Liver (tissue), 9 donors: ENCODE data around the gene CD247. TPM values are rescaled to one million over a fixed set of nuclear protein-coding genes. Genes with fewer than 3 reads are reported as not detected.

Source experiments
- DNase-seq: peaks from one replicate; pipeline ENCODE4 v3.0.0-alpha.2; 2017; ENCODE audit warnings: low spot score
- H3K27ac ChIP-seq, 2 donors: one replicate each; pipeline ENCODE4 v1.7.0; 2013; ENCODE audit warnings: inconsistent platforms in 2 of 2, low read length in 2 of 2, control low read depth in 1 of 2, low read depth in 1 of 2, mild to moderate bottlenecking in 1 of 2
- H3K27me3 ChIP-seq, 4 donors: one replicate each; pipeline versions ENCODE4 v1.6.1 to v1.7.0; 2013; ENCODE audit warnings: low read length in 3 of 4, inconsistent platforms in 1 of 4, mild to moderate bottlenecking in 1 of 4, moderate library complexity in 1 of 4; ENCODE audit not compliant: control insufficient read depth in 4 of 4, insufficient read depth in 4 of 4
- H3K36me3 ChIP-seq, 4 donors: one replicate each; pipeline versions ENCODE4 v1.6.1 to v1.7.0; 2013; ENCODE audit warnings: low read length in 3 of 4, mild to moderate bottlenecking in 3 of 4, low read depth in 1 of 4, moderate library complexity in 1 of 4; ENCODE audit not compliant: control insufficient read depth in 4 of 4, insufficient read depth in 3 of 4
- H3K4me1 ChIP-seq, 4 donors: one replicate each; pipeline versions ENCODE4 v1.6.1 to v1.7.0; 2013; ENCODE audit warnings: low read length in 3 of 4, mild to moderate bottlenecking in 3 of 4, moderate library complexity in 1 of 4; ENCODE audit not compliant: control insufficient read depth in 4 of 4, insufficient read depth in 4 of 4
- H3K4me3 ChIP-seq, 3 donors: one replicate each; pipeline versions ENCODE4 v1.6.1 to v1.7.0; 2013; ENCODE audit warnings: low read length in 3 of 3, control low read depth in 1 of 3, low read depth in 1 of 3, mild to moderate bottlenecking in 1 of 3
- H3K9ac ChIP-seq, 2 donors: one replicate each; pipeline ENCODE4 v1.7.0; 2013; ENCODE audit warnings: low read length in 2 of 2, mild to moderate bottlenecking in 2 of 2, moderate library complexity in 2 of 2, control low read depth in 1 of 2, low read depth in 1 of 2
- H3K9me3 ChIP-seq, 4 donors: one replicate each; pipeline versions ENCODE4 v1.6.1 to v1.7.0; 2013; ENCODE audit warnings: low read length in 3 of 4; ENCODE audit not compliant: control insufficient read depth in 4 of 4
- ATF3 ChIP-seq: IDR thresholded peaks from 2 replicates; pipeline ENCODE4 v1.6.1; 2016; ENCODE audit warnings: antibody characterized with exemption
- EGR1 ChIP-seq, 2 donors: IDR thresholded peaks; 2 replicates each; pipeline ENCODE4 v1.6.1; 2016 to 2018; ENCODE audit warnings: antibody characterized with exemption in 2 of 2, low read depth in 2 of 2
- FOXA1 ChIP-seq: IDR thresholded peaks from 2 replicates; pipeline ENCODE4 v1.6.1; 2016; ENCODE audit warnings: antibody characterized with exemption
- FOXA2 ChIP-seq: IDR thresholded peaks from 2 replicates; pipeline ENCODE4 v1.6.1; 2016; ENCODE audit warnings: antibody characterized with exemption
- GABPA ChIP-seq, 2 donors: IDR thresholded peaks in 1 of 2; conservative IDR thresholded peaks in 1 of 2; 2 replicates each; pipeline ENCODE4 v1.6.1; 2016; ENCODE audit warnings: antibody characterized with exemption in 2 of 2, mild to moderate bottlenecking in 1 of 2, moderate library complexity in 1 of 2
- RAD21 ChIP-seq, 2 donors: IDR thresholded peaks; 2 replicates each; pipeline ENCODE4 v1.6.1; 2016; ENCODE audit warnings: antibody characterized with exemption in 2 of 2, mild to moderate bottlenecking in 2 of 2
- REST ChIP-seq: IDR thresholded peaks from 2 replicates; pipeline ENCODE4 v1.6.1; 2016; ENCODE audit warnings: antibody characterized with exemption, mild to moderate bottlenecking
- RXRA ChIP-seq, 2 donors: IDR thresholded peaks; 2 replicates each; pipeline ENCODE4 v1.6.1; 2017 to 2018; ENCODE audit warnings: antibody characterized with exemption in 2 of 2, mild to moderate bottlenecking in 1 of 2
- SP1 ChIP-seq: IDR thresholded peaks from 2 replicates; pipeline ENCODE4 v1.6.1; 2018; ENCODE audit warnings: antibody characterized with exemption, mild to moderate bottlenecking
- YY1 ChIP-seq: IDR thresholded peaks from 2 replicates; pipeline ENCODE4 v1.6.1; 2016; ENCODE audit warnings: antibody characterized with exemption, mild to moderate bottlenecking
- WGBS: extraction: QIAGEN DNeasy Blood & Tissue Kit; methylation state at CpG from one replicate; pipeline ENCODE4 v1.1.7; 2013; 5-methylcytosine and 5-hydroxymethylcytosine counted together
- polyA plus RNA-seq, 2 donors: library from polyadenylated mRNA; stranded (reverse) in 1 of 2; unstranded in 1 of 2; fragments of 200-250 nt in 1 of 2; fragments of >200 nt in 1 of 2; fragmentation: Nextera tagmentation in 1 of 2; extraction: Ambion mirVana in 1 of 2; gene quantifications; one replicate each; pipeline versions ENCODE4 v1.2.1 to v1.2.3, GENCODE V29; 2013 to 2015
- total RNA-seq, 2 donors: library from RNA; depleted of rRNA; stranded (reverse); fragments of >200 nt; gene quantifications; one replicate each; pipeline ENCODE4 v1.2.3, GENCODE V29; 2014
- TF ChIP-seq, protein P1 (sequence below): fragments of 150-350 bp; IDR thresholded peaks from 2 replicates; pipeline ENCODE4 v1.5.1; 2017; ENCODE audit warnings: improper control_type of control experiment, low read depth, low read length; ENCODE audit not compliant: missing input control
- TF ChIP-seq, protein P2 (sequence below): IDR thresholded peaks from 2 replicates; pipeline ENCODE4 v1.6.1; 2016; ENCODE audit warnings: antibody characterized with exemption
- donor health status: healthy.
- donor health status: healthy.
- donor health status: healthy.
- donor health status: healthy.
- donor health status: healthy.

CD247 gene
- total and polyA plus RNA-seq, 4 donors = 0.61 to 2.2 (median 1.6) TPM

GRCh38 chr1:167443757-167444156 is 74.6 kb downstream of the CD247 start (continued):
- TF ChIP-seq REST (no peak), EGR1 (IDR thresholded peaks at IDR 0.05; ENCODE audit: low read depth in 2 of 2) (no peak), GABPA (IDR thresholded peaks at IDR 0.05 in 1 of 2, conservative IDR thresholded peaks at IDR 0.05 in 1 of 2) (no peak), RXRA (IDR thresholded peaks at IDR 0.05) (no peak), FOXA1 (no peak)
- TF ChIP-seq, protein P1, sequence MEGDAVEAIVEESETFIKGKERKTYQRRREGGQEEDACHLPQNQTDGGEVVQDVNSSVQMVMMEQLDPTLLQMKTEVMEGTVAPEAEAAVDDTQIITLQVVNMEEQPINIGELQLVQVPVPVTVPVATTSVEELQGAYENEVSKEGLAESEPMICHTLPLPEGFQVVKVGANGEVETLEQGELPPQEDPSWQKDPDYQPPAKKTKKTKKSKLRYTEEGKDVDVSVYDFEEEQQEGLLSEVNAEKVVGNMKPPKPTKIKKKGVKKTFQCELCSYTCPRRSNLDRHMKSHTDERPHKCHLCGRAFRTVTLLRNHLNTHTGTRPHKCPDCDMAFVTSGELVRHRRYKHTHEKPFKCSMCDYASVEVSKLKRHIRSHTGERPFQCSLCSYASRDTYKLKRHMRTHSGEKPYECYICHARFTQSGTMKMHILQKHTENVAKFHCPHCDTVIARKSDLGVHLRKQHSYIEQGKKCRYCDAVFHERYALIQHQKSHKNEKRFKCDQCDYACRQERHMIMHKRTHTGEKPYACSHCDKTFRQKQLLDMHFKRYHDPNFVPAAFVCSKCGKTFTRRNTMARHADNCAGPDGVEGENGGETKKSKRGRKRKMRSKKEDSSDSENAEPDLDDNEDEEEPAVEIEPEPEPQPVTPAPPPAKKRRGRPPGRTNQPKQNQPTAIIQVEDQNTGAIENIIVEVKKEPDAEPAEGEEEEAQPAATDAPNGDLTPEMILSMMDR = no peak

DNA sequence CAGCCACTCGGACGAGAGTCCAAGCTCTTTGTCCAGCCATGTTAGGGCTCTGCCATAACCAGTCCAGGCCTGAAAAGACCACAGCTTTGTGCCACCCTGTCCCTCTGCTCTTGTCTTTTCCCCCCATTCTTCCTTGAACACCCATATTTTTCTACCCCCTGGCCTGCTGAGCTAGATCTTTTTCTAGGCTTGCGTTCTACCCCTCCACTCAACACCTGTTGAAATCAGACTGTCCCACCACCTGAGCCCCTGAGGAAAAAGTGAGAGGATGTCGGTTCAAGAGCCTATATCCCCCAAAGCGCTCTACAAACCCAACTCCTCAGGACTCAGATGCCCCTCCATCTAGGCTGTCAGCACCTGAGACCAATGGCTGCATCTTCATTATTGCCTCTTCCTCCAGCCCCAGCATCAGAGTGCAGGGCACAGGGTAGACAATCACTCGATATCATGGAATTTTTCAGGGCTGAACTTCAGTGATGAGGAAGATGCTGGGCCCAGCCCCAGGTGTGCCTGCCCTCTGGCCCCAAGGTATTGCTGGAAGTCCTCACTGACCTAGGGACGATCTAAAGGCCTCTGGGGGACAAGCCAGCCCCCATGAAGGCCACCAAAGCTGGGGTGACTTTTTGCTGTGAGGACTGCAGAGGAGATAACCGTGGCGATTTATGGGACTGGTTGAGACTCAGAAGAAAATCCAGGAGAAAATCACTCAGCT is 75.3 kb downstream of the CD247 start:
- H3K27me3 ChIP-seq = peaks cover 0 to 2% (median 0%) of the 10 kb centered on the region in 4 donors
- H3K4me1 ChIP-seq = peaks cover 0 to 8% (median 7%) of the 10 kb centered on the region in 4 donors
- TF ChIP-seq YY1 = no peak
- TF ChIP-seq RXRA (IDR thresholded peaks at IDR 0.05) = no peak
- no peak for TF ChIP-seq ATF3
- TF ChIP-seq REST = no peak
- TF ChIP-seq FOXA2 = no peak
- TF ChIP-seq, protein P2, sequence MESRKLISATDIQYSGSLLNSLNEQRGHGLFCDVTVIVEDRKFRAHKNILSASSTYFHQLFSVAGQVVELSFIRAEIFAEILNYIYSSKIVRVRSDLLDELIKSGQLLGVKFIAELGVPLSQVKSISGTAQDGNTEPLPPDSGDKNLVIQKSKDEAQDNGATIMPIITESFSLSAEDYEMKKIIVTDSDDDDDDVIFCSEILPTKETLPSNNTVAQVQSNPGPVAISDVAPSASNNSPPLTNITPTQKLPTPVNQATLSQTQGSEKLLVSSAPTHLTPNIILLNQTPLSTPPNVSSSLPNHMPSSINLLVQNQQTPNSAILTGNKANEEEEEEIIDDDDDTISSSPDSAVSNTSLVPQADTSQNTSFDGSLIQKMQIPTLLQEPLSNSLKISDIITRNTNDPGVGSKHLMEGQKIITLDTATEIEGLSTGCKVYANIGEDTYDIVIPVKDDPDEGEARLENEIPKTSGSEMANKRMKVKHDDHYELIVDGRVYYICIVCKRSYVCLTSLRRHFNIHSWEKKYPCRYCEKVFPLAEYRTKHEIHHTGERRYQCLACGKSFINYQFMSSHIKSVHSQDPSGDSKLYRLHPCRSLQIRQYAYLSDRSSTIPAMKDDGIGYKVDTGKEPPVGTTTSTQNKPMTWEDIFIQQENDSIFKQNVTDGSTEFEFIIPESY = no peak
- TF ChIP-seq FOXA1 = no peak
- TF ChIP-seq SP1 = no peak
- TF ChIP-seq, protein P1 = no peak
- no peak for TF ChIP-seq RAD21 (IDR thresholded peaks at IDR 0.05)
- TF ChIP-seq GABPA (IDR thresholded peaks at IDR 0.05 in 1 of 2, conservative IDR thresholded peaks at IDR 0.05 in 1 of 2) = no peak
- 90% methylated on average over 9 of the region's 9 CpGs for WGBS
- H3K9me3 ChIP-seq = no peaks in the 10 kb centered on the region
- H3K9ac ChIP-seq = no peak overlapping the region
- no peak overlapping the region for H3K27ac ChIP-seq
- DNase-seq = peak; percentile 10
- no peaks in the 10 kb centered on the region for H3K36me3 ChIP-seq
- no peak overlapping the region for H3K4me3 ChIP-seq
